ENCODE measurements around the gene ZFP64.
"Not testable (repeated sequence)": the region's sequence is repeated elsewhere in the genome, so short reads cannot be mapped to it uniquely, and the experiment has no call there.

The ZFP64 gene

DNA sequence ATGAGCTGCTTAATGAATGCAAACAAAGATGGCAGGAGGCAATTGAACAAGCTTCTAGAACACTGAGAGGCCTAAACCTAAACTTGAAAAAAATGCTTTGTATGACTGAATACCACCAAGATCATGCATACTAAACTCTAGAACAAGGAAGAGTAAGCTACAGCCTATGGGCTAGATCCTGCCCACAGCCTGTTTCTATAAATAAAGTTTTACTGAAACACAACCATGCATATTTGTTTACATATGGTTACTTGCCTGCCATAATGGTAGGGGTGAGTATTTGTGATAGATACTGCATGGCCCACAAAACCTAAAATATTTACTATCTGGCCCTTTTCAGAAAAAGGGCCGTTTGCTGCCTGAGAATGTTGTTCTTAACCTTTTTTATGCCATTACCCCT lies 37.0 kb downstream of the ZFP64 start:
- DNase-seq (ENCODE audit: low read depth), result no peak

- no peak for DNase-seq (ENCODE audit: low read depth)
Observed at GRCh38 chr20:52153896-52154295, 37.7 kb downstream of the ZFP64 start.

GRCh38 chr20:52152921-52153320 lies 38.7 kb downstream of the ZFP64 start:
- no peak for DNase-seq (ENCODE audit: low read depth)

DNA sequence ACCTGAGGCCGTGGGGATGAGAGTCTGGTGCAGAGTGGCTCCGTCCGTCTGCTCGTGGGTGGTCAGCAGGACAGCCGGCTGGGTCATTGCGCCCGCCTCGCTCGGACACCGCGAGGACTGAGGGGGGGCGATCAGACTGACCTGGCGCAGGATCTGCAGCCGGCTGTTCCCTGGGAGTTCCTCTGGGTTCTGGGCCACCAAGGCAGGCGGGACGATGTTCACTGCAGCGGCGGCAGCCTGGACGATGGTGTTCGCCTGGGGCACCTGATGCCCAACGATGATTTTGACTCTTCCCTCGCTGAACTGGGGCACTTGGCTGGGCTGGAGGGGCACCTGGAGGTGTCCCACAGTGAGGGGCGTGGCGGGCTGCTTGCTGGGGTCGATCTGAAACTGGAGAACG lies 39.2 kb downstream of the ZFP64 start:
- DNase-seq (ENCODE audit: low read depth), result no peak

GRCh38 chr20:52150440-52151258 lies 40.9 kb downstream of the ZFP64 start:
- no peak for DNase-seq (ENCODE audit: low read depth)

DNA sequence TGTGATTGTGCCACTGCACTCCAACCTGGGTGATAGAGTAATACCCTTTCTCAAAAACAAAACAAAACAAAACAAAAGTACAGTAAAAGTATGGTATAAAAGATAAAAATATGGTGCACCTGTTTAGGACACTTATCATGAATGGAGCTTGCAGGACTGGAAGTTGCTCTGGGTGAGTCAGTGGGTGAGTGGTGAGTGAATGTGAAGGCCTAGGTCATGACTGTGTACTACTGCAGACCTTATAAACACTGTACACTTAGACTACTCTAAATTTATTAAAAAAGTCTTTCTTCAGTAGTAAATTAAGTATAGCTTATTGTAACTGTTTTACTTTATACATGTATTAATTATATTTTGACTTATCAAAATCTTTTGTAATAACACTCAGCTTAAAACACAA lies 46.0 kb downstream of the ZFP64 start:
- DNase-seq (ENCODE audit: low read depth), result no peak

DNA sequence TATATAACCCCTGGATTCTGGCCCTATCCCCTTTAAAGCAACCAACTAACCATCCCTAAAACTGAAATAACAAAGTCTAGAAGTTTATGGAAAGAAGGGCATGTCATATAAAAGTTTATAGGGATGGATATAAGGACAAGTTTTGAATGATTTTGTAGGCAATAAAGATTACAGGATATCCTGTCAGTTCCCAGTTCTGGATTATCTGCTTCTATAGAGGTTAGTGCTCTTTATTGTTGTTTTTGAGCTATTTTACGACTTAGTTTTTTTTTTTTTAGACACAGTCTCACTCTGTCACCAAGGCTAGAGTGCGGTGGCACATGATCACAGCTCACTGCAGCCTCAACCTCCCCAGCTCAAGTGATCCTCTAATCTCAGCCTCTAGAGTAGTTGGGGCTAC lies 48.3 kb downstream of the ZFP64 start:
- no peak for DNase-seq (ENCODE audit: low read depth)

DNA sequence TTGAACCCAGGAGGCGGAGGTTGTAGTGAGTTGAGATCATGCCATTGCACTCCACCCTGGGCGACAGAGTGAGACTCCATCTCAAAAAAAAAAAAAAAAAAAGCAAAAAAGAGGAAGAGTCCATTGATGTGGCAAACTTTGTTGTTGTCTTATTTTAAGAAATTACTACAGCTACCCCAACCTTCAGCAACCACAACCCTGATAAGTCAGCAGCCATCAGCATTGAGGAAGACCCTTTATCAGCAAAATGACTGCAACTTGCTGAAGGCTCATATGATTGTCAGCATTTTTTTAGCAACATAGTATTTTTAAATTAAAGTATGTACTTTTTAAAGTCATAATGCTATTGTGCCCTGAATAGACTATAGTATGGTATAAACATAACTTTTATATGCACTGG lies 48.8 kb downstream of the ZFP64 start:
- DNase-seq (ENCODE audit: low read depth), result no peak

GRCh38 chr20:52139986-52140385 lies 51.6 kb downstream of the ZFP64 start:
- DNase-seq (ENCODE audit: low read depth), result no peak

DNA sequence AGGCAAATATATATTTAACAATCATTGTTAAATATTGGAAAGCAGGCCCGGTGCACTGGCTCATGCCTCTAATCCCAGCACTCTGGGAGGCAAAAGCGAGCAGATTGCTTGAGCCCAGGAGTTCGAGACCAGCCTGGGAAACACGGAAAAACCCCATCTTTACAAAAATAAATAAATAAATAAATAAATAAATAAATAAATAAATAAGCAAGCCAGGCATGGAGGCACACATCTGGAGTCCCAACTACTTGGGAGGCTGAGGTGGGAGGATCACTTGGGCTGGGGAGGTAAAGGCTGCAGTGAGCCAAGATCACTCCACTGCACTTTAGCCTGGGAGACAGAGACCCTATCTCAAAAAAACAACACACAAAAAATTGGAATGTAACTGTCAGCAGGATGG lies 53.7 kb downstream of the ZFP64 start:
- DNase-seq (ENCODE audit: low read depth), result no peak

DNA sequence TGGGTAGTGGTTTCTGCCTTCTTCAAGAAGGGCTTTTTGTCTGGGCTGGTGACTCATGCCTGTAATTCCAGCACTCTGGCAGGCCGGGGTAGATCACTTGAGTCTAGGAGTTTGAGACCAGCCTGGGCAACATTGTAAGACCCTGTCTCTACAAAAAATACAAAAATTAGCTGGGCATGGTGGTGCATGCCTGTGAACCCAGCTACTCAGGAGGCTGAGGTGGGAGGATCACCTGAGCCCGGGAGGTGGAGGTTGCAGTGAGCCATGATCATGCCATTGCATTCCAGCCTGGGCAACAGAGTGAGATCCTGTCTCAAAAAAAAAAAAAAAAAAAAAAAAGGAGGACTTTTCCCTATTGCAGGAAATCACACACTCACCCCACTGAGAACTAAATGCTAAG lies 57.9 kb downstream of the ZFP64 start:
- not testable (repeated sequence) for DNase-seq (ENCODE audit: low read depth)

DNA sequence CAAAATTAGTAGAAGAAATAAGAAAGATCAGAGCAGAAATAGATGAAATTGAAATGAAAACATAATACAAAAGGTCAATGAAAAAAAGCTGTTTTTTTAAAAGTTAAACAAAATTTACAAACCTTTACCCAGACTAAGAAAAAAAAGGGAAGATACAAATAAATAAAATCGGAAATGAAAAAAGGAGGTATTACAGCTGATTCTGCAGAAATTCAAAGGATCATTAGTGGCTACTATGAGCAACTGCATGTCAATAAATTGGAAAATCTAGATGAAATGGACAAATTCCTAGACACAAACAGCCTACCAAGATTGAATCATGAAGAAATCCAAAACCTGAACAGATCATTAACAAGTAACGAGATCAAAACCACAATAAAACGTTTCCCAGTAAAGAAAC lies 59.2 kb downstream of the ZFP64 start:
- DNase-seq (ENCODE audit: low read depth), result no peak

DNA sequence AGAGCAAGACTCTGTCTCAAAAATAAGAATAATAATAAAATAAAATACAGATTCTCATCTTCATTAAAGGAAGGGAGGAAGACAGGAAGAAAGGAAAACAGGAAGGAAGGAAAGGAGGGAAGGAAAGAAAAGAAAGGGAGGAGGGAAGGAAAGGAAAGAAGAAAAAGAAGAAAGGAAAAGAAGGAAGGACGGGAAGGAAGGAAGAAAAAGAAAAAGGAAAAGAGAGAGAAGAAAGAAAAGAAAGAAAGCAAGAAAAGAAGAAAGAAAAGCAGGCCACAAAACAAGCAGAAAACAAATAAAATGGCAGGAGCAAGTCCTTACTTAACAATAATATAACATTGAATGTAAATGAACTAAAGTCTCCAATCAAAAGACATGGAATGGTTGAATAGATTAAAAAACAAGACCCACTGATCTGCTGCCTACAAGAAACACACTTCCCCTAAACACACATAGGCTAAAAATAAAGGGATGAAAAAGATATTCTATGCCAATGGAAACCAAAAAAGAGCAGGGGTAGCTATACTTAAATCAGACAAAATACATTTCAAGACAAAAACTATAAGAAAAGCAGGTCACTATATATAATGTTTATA lies 60.4 kb downstream of the ZFP64 start:
- DNase-seq (ENCODE audit: low read depth), result no peak

DNA sequence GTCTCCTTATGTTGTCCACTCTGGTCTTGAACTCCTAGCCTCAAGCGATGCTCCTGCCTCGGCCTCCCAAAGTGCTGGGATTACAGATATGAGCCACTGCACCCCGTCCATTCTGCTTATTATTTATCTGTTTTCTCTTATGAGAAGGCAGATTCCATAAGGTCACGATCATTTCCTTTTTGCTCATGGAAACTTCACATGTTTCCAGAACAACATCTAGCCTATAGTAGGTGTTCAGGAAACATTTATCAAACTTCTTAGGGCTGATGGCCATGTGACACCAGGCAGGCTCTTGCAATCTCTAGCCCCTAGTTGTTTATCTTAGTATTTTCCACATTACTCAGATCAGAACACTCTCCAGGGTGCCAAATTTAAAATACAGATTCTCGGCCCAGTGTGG lies 61.2 kb downstream of the ZFP64 start:
- no peak for DNase-seq (ENCODE audit: low read depth)

GRCh38 chr20:52129611-52130010 lies 62.0 kb downstream of the ZFP64 start:
- DNase-seq (ENCODE audit: low read depth), result no peak

- DNase-seq (ENCODE audit: low read depth), result no peak
Observed at GRCh38 chr20:52127309-52127708, 64.3 kb downstream of the ZFP64 start.

- DNase-seq (ENCODE audit: low read depth), result no peak
Observed at GRCh38 chr20:52124821-52125220, 66.8 kb downstream of the ZFP64 start.

DNA sequence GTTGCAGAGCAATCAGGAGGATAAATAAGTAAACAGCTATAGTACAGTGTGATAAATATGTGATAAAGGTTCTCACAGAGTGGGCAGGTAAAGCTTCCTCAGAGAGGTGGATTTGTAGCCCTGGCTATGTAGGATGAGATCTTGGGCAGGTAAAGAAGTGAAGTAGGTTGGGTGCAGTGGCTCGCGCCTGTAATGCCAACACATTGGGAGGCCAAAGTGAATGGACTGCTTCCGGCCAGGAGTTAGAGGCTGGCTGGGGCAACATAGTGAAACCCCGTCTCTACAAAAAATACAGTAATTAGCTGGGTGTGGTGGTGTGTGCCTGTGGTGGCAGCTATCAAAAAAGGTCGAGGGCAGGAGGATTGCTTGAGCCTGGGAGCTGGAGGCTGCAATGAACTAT lies 72.9 kb downstream of the ZFP64 start:
- no peak for DNase-seq (ENCODE audit: low read depth)

- no peak for DNase-seq (ENCODE audit: low read depth)
Observed at GRCh38 chr20:52118016-52118623, 73.5 kb downstream of the ZFP64 start.

DNA sequence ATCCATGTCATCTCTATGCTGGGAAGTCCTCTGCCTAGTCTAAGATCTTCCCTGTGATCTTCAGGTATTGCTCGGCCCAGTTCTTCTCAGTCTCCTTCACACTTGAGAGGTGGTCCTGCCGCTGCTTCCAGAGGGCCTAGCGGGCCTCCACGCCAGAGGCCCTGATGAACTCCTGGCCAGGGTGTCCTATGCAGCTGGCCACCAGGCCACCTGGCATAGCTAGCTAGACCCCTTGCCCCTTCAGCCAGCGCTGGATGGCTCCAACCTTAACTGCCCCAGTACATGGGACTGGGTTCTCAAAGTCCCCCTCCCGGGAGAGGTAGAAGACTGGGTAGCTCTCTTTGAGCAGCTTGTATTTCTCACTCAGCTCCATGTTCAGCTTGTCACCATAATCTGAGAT lies 81.1 kb downstream of the ZFP64 start:
- DNase-seq (ENCODE audit: low read depth), result no peak

- no peak for DNase-seq (ENCODE audit: low read depth)
Observed at GRCh38 chr20:52105442-52106422, 85.8 kb downstream of the ZFP64 start.
